Left kidney (tissue), 2 donors: ENCODE results near the gene CDC123. TPM values are rescaled to one million over a fixed set of nuclear protein-coding genes. Genes with fewer than 3 reads are reported as not detected.

Experiments used
- DNase-seq: peaks from one replicate; pipeline ENCODE4 v3.0.0-alpha.2; 2013
- polyA plus RNA-seq: library from polyadenylated mRNA; unstranded; fragments of 120-200 nt; gene quantifications from one replicate; pipeline ENCODE4 v1.2.1, GENCODE V29; 2013; ENCODE audit not compliant: insufficient read length

Gene CDC123
- polyA plus RNA-seq, 1 donor: 132 TPM

DNA sequence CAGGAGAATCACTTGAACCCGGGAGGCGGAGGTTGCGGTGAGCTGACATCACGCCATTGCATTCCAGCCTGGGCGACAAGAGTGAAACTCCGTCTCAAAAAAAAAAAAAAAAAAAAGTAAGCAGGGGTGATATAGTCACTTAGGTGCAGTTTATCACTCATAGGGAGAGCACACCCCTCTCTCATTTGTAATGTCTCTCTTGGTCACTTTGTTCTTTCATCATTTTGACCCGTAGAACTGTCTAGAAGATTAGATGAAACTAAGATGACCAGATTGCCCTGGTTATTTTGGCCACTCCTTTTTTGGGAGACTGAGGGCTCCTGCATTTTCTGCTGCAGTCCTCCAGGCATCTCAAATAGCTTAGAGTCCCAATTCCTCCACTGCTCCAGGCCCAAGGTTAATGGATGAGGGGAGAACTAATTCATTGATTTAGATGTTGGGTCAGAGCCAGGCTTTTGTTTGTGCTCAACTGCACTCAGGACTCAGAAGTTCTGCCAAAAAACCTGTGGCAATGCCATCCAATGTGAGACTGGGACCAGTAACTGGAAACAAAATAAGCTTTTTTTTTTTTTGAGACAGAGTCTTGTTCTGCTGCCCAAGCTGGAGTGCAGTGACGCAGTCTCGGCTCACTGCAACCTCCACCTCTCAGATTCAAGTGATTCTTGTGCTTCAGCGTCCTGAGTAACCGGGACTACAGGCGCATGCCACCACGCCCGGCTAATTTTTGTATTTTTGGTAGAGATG lies 103.4 kb downstream of the CDC123 start:
- DNase-seq: no peak

Other genes starting within 250 kb of the CDC123 start
- 42.8 TPM for gene UPF2, start 153.4 kb upstream of the CDC123 start, polyA plus RNA-seq
- gene DHTKD1, start 127.2 kb upstream of the CDC123 start, polyA plus RNA-seq: 36.7 TPM
- 32.3 TPM for gene SEC61A2, start 66.5 kb upstream of the CDC123 start, polyA plus RNA-seq
- gene NUDT5, start 297 bp upstream of the CDC123 start, polyA plus RNA-seq: 93.3 TPM
- gene CAMK1D, start 153.4 kb downstream of the CDC123 start, polyA plus RNA-seq: 11.9 TPM